GM18508 (cell line): ENCODE results near the gene RPL26.
"Not testable (repeated sequence)": the region's sequence is repeated elsewhere in the genome, so short reads cannot be mapped to it uniquely, and the experiment has no call there.

Experiments used
- ATAC-seq: cut with Tn5 transposase; IDR thresholded peaks from one replicate; pipeline ENCODE4 v1.9.1; 2021; ENCODE audit warnings: moderate number of reproducible peaks; ENCODE audit not compliant: insufficient read depth, unreplicated experiment

The RPL26 gene

GRCh38 chr17:8397636-8398035, 14.6 kb upstream of the RPL26 start, which contains the start of gene RNF222:
Gene RNF222 (minus strand): TSS chr17:8397827. CDS start chr17:8393461, 4,366 bp downstream.
- ATAC-seq, result no peak

GRCh38 chr17:8394497-8394896, 11.5 kb upstream of the RPL26 start:
- not testable (repeated sequence) for ATAC-seq

GRCh38 chr17:8393470-8394231, 10.7 kb upstream of the RPL26 start:
- ATAC-seq, result no peak

GRCh38 chr17:8392674-8393469, 9.9 kb upstream of the RPL26 start:
- no peak for ATAC-seq

GRCh38 chr17:8392274-8392673, 9.3 kb upstream of the RPL26 start:
- no peak for ATAC-seq

- ATAC-seq, result no peak
Observed at GRCh38 chr17:8391711-8392110, 8.7 kb upstream of the RPL26 start.

GRCh38 chr17:8387914-8388651, 5.1 kb upstream of the RPL26 start:
- no peak for ATAC-seq

GRCh38 chr17:8386841-8387240, 3.8 kb upstream of the RPL26 start:
- ATAC-seq, result no peak

- no peak for ATAC-seq
Observed at GRCh38 chr17:8384801-8385378, 1.9 kb upstream of the RPL26 start.

GRCh38 chr17:8382880-8383142, 182 bp downstream of the RPL26 start:
- ATAC-seq, result no peak

- ATAC-seq, result no peak
Observed at GRCh38 chr17:8382052-8382879, 727 bp downstream of the RPL26 start.

GRCh38 chr17:8380049-8380448, 2.9 kb downstream of the RPL26 start:
- ATAC-seq, result no peak

- ATAC-seq, result not testable (repeated sequence)
Observed at GRCh38 chr17:8378117-8378516, 4.9 kb downstream of the RPL26 start.

GRCh38 chr17:8377422-8377821, 5.6 kb downstream of the RPL26 start:
- no peak for ATAC-seq

- no peak for ATAC-seq
Observed at GRCh38 chr17:8376271-8377067, 6.5 kb downstream of the RPL26 start, which contains the start of gene KRABD2. Gene KRABD2 (minus strand): TSS chr17:8376704.

GRCh38 chr17:8375738-8376259, 7.2 kb downstream of the RPL26 start:
- no peak for ATAC-seq

GRCh38 chr17:8373856-8374255, 9.1 kb downstream of the RPL26 start:
- not testable (repeated sequence) for ATAC-seq

GRCh38 chr17:8372422-8372821, 10.6 kb downstream of the RPL26 start:
- ATAC-seq, result no peak

- no peak for ATAC-seq
Observed at GRCh38 chr17:8371786-8372185, 11.2 kb downstream of the RPL26 start.
